ENCODE measurements around the gene EVI5L. TPM values are rescaled to one million over a fixed set of nuclear protein-coding genes. Genes with fewer than 3 reads are reported as not detected.

The EVI5L gene
- total and polyA plus RNA-seq, 2 donors (not counting 3 experiments of a cell fraction or from before 2014, with no cell fraction given), result 11.9 to 13.5 TPM

GRCh38 chr19:7861619-7862412 lies 31.8 kb downstream of the EVI5L start:
- CTCF ChIA-PET, result interaction anchor here (0.5 to 2.8 kb wide), 9 partner anchors 7 to 293 kb away, joined by 3 to 14 read pairs (median 4); no protein-coding TSS in a partner anchor

More at GRCh38 chr19:7861619-7862412, 31.8 kb downstream of the EVI5L start:
- POLR2A ChIA-PET, result interaction anchor here (0.5 kb wide), 1 partner anchor 60 kb away, joined by 3 read pairs; no protein-coding TSS in a partner anchor
- Histone ChIP-seq H4K20me1 (replicated peaks; ENCODE audit: control insufficient read depth, extremely low read depth, insufficient read depth, low read length) (no peaks in the 10 kb centered on the region), H3K4me2 (ENCODE audit: insufficient read depth, low read length) (no peak overlapping the region), H3K9ac (replicated peaks; ENCODE audit: extremely low read depth, insufficient read depth, low read length) (no peak overlapping the region), H3K27me3 (ENCODE audit: control insufficient read depth in 2 of 2, insufficient read depth in 2 of 2, low read length in 2 of 2) (peaks cover 9 to 19% of the 10 kb centered on the region in 2 experiments), H3K27ac (ENCODE audit: insufficient read depth, low read depth, low read length) (no peak overlapping the region), H3K36me3 (ENCODE audit: control insufficient read depth in 2 of 2, extremely low read depth in 1 of 2, insufficient read depth in 2 of 2, low read length in 2 of 2) (no peaks in the 10 kb centered on the region), H2AFZ (ENCODE audit: low read depth, low read length) (peak overlapping the region; percentile 31), H3K79me2 (ENCODE audit: control insufficient read depth, insufficient read depth, low read length) (no peaks in the 10 kb centered on the region), H3K9me3 (replicated peaks; ENCODE audit: control insufficient read depth, insufficient read depth, low read length) (no peaks in the 10 kb centered on the region), H3K4me3 (replicated peaks in 1 of 3; ENCODE audit: insufficient read depth in 1 of 3, low read depth in 1 of 3, low read length in 3 of 3) (peak overlapping the region in 2 of 3 experiments; percentile 3), H3K4me1 (ENCODE audit: control insufficient read depth, extremely low read depth, insufficient read depth, low read length) (no peaks in the 10 kb centered on the region), H3K9me1 (replicated peaks; ENCODE audit: control insufficient read depth, extremely low read depth, insufficient read depth, low read length) (no peaks in the 10 kb centered on the region)
- no TSS peak for BruUV-seq (replicated peaks)
- no peak for DNase-seq (ENCODE audit: low read depth, low spot score)
- dilution Hi-C loops (cut with MboI; ENCODE audit: extremely low pct_ligation_motif_present, low sequenced_read_pairs), result no loop called here
- TF ChIP-seq CTCF (IDR thresholded peaks at IDR 0.05; ENCODE audit: extremely low read depth in 1 of 2, insufficient read depth in 1 of 2, low read depth in 1 of 2, low read length in 2 of 2) (peak in 1 of 2 donors; percentile 9), EZH2 (IDR thresholded peaks at IDR 0.05; ENCODE audit: borderline replicate concordance, low read depth, low read length, severe bottlenecking) (peak; percentile 46), POLR2A (IDR thresholded peaks at IDR 0.05; ENCODE audit: low read depth, low read length) (no peak)
- FAIRE-seq, result no peak
- intact Hi-C loops (cut with micrococcal nuclease), result no loop called here

All from endothelial cell of umbilical vein (primary cell).